Measurements from ENCODE around the gene MAP7D1.

MAP7D1 gene

GRCh38 chr1:36164361-36164760, 8.4 kb downstream of the MAP7D1 start:
- no peak for DNase-seq (ENCODE audit: extremely low read depth, low read depth)
- TF ChIP-seq CTCF (IDR thresholded peaks at IDR 0.05; ENCODE audit: low read depth, low read length), result no peak

- no peak for DNase-seq (ENCODE audit: extremely low read depth, low read depth)
- no peak for TF ChIP-seq CTCF (IDR thresholded peaks at IDR 0.05; ENCODE audit: low read depth, low read length)
Observed at GRCh38 chr1:36165145-36165544, 9.2 kb downstream of the MAP7D1 start.

GRCh38 chr1:36166136-36166535, 10.2 kb downstream of the MAP7D1 start:
- TF ChIP-seq CTCF (IDR thresholded peaks at IDR 0.05; ENCODE audit: low read depth, low read length), result no peak
- no peak for DNase-seq (ENCODE audit: extremely low read depth, low read depth)

GRCh38 chr1:36166938-36167905, 11.3 kb downstream of the MAP7D1 start:
- no peak for TF ChIP-seq CTCF (IDR thresholded peaks at IDR 0.05; ENCODE audit: low read depth, low read length)
- no peak for DNase-seq (ENCODE audit: extremely low read depth, low read depth)

GRCh38 chr1:36168514-36168913, 12.6 kb downstream of the MAP7D1 start:
- no peak for TF ChIP-seq CTCF (IDR thresholded peaks at IDR 0.05; ENCODE audit: low read depth, low read length)
- DNase-seq (ENCODE audit: extremely low read depth, low read depth), result no peak

GRCh38 chr1:36170643-36171412, 14.9 kb downstream of the MAP7D1 start:
- DNase-seq (ENCODE audit: extremely low read depth, low read depth), result no peak
- no peak for TF ChIP-seq CTCF (IDR thresholded peaks at IDR 0.05; ENCODE audit: low read depth, low read length)
